HL-60/S4 treated with retinoic acid at 250 ng/mL for 4 days and 3 days (cell line): ENCODE results near the gene IGSF6.
"Not testable (repeated sequence)": the region's sequence is repeated elsewhere in the genome, so short reads cannot be mapped to it uniquely, and the experiment has no call there.

Source experiments
- in situ Hi-C: fragments of 300-500 bp; cut with MboI; formaldehyde crosslinking; loops from 2 replicates; pipeline ENCODE4 v1.7.0; 2022; ENCODE audit warnings: low sequenced_read_pairs

The IGSF6 gene

DNA sequence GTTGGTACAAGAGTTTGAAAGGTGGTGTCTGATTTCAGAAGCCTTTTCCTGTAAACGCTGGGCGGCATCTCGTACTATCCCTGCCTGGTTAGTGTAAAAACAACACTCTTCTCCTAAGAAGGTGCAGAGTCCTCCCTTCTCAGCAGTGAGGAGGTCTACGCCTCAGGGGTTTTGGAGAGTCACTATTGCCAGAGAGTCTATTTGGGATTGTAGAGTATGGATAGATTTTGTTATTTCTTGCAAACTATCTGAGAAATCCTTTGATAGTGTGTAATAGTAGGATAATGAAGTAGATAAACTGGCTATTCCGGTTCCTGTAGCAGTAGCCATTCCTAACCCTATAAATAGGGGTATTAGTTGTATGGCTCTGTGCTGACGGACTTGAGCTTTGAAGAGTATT is 21.5 kb downstream of the IGSF6 start:
- in situ Hi-C loops: not testable (repeated sequence)

DNA sequence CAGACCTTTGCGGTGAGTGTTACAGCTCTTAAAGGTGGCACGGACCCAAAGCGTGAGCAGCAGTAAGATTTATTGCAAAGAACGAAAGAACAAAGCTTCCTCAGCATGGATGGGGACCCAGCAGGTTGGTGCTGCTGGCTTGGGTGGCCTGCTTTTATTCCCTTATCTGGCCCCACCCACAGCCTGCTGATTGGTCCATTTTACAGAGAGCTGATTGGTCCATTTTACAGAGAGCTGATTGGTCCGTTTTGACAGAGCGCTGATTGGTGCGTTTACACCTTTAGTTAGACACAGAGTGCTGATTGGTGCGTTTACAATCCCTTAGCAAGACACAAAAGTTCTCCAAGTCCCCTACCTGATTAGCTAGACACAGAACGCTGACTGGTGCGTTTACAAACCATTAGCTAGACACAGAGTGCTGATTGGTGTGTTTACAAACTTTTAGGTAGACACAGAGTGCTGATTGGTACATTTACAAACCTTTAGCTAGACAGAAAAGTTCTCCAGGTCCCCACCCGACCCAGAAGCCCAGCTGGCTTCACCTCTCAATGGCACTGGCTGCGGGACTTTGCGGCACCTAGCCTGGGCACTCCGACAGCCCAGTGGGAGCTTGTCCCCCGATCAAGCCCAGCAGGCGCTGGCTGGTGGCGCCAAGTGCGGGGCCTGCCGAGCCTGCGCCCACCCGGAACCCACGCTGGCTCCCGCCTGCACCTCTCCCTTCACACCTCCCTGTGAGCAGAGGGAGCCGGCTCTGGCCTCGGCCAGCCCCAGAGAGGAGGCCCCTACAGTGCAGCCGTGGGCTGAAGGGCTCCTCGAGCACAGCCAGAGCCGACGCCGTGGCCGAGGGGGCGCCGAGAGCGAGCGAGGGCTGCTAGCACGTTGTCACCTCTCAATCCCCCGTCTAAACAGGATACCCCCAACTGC is 22.5 kb downstream of the IGSF6 start:
- in situ Hi-C loops: not testable (repeated sequence)

DNA sequence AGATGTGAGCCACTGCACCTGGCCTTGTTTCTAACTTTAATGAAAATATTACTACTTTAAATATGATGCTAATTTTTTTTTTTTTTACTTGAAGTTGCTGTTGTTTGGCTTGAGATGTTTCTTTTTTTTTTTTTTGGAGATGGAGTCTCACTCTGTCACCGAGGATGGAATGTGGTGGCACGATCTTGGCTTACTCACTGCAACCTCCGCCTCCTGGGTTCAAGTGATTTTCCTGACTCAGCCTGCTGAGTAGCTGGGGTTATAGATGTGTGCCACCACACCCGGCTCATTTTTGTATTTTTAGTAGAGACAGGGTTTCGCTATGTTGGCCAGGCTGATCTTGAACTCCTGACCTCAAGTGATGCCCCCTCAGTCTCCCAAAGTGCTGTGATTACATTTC is 23.6 kb downstream of the IGSF6 start:
- in situ Hi-C loops: no loop called here

DNA sequence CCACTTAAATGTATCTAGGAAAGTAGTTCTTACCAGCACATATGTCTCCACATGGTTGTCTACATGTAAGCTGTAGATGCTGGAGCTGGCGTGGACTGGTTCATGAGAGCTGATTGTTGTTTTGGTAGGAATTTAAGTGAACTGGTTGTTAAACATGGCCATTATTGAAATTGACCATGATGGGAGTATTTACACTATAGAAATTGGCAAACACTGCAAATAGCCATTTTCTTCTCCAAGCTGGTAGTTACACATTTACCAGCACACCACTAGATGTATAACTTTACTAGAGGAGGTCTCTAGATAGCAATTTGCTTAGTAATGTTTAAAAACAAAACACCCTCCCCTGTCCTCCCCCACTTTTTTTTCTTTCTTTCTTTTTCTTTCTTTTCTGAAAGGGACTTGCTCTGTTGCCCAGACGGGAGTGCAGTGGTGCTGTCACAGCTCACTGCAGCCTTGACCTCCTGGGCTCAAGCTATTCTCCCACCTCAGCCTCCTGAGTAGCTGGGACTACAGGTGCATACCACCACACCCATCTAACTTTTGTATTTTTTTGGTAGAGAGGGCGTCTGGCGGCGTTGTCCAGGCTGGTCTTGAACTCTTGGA is 24.2 kb downstream of the IGSF6 start:
- in situ Hi-C loops: no loop called here

DNA sequence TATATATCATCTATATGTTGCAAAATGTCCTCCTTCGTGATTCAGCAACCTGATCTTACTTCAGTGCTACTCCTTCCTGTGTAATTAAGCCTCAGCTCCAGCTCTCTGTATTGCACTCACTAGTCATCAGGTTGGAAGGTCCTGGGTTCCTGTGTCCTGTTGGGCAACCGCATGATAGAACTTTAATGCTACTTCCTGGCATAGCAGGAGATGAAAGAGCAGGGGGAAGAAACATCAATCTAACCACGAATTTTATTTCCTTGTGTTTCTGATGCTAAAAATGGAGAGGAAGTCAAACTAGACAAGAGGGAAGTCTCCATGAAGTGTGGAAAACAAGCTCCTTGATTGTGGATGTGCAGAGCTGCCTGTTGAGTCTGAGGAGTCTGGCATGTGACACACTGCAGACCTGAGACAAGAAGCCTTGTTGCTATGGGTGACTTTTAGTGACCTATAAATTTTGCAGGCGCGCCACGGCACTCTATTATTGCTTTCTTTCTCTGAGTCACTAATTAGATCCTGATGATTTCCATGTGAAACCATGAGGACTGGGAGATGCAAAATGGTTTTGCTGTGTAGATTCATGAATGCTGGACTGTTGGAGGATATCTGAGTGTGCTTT is 25.6 kb downstream of the IGSF6 start:
- in situ Hi-C loops: no loop called here

DNA sequence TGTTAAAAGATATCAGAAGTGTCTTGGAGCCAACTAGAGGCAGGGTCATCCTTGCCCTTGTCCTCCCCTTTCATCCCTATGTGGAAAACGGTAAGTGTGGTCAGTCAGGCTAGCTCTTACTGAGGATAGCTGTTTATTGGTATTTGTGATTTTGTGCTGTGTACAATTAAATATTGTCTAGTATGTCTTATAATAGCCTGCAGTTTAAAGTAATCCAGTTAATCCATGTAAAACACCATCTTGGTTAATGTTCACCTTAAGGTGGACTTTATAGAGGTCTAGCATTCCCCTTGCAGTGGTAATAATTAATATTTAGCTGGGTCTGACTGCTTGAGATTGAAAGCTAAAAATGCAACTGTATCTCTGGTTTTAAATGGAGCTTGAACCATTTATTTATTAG is 27.4 kb downstream of the IGSF6 start:
- in situ Hi-C loops: no loop called here

DNA sequence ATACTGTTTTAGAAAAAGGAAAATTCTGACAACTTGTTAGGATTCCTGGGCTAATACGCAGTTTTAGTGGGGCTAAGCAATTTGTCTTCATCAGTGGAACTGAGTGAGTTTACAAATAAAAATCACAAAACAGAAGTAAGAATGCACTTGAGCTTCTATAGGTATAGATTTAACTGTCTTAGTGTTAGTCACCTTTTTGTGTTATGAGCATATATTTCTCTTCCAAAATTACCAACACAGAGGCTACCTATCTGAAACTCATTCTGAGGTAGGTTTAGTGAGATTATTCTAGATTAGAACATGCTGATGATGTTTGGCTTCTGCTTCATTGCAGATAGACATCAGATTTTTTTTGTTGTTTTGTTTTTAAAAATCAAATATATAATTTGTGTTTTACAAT is 29.9 kb downstream of the IGSF6 start:
- in situ Hi-C loops: loop anchor here (25.0 kb wide), 1 partner anchor 315 kb away; no protein-coding TSS in a partner anchor

DNA sequence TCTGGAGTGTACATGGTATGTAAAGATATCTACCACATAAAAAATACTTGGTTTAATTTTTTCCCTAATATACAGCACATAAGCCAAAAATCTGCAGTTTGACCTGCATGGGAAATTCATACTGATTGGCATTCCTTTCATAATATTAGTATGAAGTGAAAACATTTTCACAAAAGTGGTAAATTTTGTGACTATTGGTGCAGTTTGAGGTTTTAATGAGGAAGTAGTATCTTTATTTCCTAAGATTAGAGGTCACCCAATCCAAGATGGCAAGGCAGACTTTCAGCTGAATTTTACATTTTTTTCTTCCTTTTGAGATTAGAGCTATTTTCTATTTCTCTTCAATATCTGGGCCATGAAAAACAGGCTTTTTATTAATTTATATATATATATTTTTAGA is 31.8 kb downstream of the IGSF6 start:
- in situ Hi-C loops: loop anchor here (25.0 kb wide), 1 partner anchor 317 kb away; no protein-coding TSS in a partner anchor

DNA sequence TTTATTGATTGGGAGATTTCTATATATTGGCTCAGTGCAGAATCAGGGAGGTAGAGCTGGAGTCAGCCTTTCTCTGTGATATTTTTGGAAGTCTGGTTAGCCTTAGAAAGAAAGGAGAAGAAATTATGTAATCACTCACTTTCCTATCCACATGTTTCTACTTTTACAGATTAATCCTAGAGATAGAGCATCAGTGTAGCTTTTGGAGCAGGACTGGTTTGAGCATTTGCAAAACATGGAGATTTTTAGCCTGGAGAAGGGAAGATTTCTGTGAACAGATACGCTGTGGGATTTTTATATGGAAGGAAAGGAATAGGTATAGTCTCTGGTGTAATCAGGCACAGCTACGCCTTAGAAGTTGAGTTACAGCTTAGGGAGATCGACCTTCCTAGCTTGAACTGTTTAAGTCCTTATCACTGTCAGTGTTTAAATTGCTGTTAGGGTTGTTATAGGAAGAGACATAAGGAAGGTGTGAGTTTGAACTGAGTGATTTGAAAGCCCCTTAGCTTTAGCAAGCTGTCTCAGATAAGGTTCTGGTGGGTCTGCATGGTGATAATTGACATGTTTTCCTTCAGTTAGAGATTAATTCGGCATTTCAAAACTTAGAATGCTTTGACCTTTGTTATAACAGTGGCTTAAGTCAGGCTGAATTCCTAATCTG is 32.5 kb downstream of the IGSF6 start:
- in situ Hi-C loops: loop anchor here (25.0 kb wide), 1 partner anchor 317 kb away; no protein-coding TSS in a partner anchor

DNA sequence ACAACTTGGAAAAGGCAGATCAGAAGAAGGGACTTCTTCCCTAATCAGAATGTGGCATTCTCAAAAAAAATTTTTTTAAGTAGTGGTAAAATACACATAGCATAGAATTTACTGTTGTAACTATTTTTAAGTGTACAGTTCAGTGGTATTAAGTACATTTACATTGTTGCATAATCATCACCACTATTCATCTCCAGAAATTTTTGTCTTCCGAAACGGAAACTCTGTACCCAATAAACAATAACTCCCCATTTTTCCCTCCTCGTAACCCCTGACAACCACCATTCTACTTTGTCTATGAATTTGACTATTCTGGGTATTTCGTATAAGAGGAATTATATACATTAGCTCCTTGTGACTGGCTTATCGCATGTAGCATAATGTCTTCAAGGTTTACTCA is 34.1 kb downstream of the IGSF6 start:
- in situ Hi-C loops: loop anchor here (25.0 kb wide), 1 partner anchor 319 kb away; no protein-coding TSS in a partner anchor

DNA sequence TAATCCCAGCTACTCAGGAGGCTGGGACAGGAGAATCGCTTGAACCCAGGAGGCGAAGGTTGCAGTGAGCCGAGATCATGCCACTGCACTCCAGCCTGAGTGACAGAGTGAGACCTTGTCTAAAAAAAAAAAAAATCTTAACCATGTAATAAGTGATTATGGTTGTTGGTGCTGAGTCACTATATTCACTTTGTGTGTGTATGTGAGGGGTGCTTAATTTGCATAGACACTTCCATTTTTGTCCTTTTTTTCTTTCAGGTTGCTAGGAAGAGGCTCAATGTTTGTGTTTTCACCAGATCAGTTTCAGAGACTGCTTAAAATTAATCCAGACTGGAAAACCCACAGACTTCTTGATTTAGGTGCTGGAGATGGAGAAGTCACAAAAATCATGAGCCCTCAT is 34.8 kb downstream of the IGSF6 start:
- in situ Hi-C loops: loop anchor here (25.0 kb wide), 1 partner anchor 320 kb away; no protein-coding TSS in a partner anchor

DNA sequence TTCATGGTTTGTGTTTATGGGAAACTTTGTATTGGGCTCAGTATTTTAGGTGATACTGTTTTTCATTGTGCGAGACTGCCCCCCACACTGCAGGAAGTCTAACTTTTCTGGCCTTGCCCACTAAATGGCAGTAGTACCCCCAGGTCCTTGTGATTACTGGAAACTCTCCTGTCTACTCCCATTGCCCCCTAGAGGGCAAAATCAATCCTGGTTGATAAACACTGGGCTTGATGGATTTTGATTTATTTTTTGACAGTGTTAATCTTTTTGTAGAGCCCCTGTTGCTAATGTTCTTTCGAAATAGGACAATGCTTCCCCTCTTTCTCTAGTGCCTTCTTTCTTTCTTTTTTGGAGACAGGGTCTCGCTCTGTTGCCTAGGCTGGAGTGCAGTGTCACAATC is 37.5 kb downstream of the IGSF6 start:
- in situ Hi-C loops: loop anchor here (25.0 kb wide), 1 partner anchor 322 kb away; no protein-coding TSS in a partner anchor

DNA sequence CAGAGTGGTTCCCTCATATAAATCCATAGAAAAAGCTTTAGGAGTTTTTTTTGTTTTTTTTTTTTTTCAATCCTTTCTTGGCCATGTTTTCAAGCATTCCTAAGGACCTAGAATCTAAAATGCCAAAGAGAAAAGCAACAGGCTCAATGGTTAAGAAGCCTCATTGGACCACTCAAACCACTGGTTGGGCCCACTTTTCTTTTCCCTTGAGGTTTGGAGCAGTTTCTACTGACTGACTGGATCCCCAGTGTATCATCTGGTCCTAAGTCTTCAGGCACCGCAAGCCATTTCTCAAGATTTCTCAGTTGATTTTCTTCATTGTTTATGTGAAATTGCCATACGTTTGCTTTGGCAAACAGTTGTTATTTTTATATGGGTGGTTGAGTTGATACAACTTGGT is 38.6 kb downstream of the IGSF6 start:
- in situ Hi-C loops: loop anchor here (25.0 kb wide), 1 partner anchor 324 kb away; no protein-coding TSS in a partner anchor

DNA sequence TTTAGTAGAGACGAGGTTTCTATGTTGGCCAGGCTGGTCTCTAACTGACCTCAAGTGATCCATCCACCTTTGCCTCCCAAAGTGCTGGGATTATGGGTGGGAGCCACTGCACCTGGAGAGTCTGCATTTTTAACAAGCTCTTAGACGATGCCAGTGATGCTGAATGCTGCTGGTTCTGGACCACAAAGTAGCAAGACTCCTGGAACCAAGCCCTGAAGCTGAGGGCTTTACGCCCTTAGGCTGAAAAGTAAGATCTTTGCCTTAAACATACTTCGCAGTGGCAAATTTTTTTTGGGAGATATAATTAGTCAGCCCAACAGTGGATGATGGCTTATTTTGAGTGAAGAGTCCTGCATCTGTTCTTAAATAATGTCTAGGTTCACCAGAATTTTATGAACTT is 39.0 kb downstream of the IGSF6 start:
- in situ Hi-C loops: loop anchor here (25.0 kb wide), 1 partner anchor 324 kb away; no protein-coding TSS in a partner anchor

DNA sequence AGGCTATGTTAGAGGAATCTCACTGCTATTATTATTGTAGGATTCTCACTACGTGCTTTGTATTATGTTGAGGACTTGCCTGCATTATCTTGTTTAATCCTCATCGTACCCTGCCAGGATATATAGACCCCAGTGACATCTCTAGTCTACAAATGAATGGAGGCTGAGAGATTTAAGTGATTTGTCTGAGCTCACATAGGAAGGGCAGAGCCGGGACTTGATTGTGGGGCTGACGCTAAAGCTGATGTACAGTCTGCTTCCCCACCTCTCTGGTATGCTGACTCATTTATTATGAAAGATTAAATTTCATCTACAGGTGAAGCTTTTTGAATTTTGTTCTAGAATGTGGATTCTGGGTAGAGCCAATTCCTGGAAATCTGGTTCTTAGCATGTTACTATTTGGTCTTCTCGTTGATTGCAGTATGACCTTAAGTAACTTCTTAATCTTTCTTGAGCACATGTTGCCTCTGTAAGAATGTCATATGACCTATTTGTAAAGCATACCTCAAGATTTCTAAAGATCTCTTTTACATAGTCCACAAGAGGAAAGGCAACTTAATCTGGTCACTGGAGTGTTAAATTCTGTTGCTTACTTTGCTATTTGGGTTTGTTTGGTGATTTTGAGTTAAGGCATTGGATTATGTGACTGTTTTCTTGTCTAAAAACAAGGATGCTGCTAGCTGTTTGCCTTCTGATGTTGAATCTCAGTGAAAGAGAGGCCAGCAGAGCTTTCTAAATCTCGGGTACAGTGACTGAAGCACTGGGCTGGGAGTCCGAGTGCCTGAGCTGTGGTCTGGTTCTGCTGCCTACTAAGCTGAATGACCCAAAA is 40.6 kb downstream of the IGSF6 start:
- in situ Hi-C loops: loop anchor here (25.0 kb wide), 1 partner anchor 326 kb away; no protein-coding TSS in a partner anchor

DNA sequence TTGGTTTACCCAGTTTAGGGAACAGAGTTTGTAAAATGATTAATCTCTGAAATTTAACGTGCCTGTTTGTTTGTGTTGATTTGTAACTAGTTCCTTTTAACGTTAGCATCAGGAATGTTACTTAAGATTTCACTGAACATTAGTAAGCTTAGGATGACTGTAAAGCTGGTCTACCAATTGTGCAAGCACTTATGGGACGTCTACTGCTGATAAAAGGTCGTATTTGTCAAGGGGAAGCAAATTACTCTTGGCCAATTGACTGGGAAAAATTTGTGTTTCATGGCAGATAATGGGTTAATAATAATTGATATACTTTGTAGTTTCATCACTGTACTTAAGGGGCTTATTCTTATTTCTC is 41.2 kb downstream of the IGSF6 start:
- in situ Hi-C loops: loop anchor here (25.0 kb wide), 1 partner anchor 326 kb away; no protein-coding TSS in a partner anchor

DNA sequence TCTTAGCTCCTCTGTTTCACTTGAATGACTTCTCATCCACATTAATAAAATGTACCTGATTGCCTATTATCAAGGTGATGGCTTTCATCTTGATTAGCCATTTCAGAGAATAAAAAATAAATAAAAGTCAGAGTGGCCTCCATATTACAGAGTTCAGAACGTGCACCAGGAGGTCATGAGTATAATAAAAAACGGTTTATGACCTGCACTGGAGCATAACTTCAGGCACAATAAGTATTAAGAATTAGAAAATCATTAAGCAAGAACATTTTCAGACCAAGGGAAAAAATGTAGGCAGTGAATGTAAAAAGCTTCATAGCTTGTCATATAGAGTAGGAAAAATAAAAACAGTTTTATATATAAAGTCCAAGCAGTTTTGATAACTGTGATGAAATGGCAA is 41.6 kb downstream of the IGSF6 start:
- in situ Hi-C loops: loop anchor here (25.0 kb wide), 1 partner anchor 327 kb away; no protein-coding TSS in a partner anchor

DNA sequence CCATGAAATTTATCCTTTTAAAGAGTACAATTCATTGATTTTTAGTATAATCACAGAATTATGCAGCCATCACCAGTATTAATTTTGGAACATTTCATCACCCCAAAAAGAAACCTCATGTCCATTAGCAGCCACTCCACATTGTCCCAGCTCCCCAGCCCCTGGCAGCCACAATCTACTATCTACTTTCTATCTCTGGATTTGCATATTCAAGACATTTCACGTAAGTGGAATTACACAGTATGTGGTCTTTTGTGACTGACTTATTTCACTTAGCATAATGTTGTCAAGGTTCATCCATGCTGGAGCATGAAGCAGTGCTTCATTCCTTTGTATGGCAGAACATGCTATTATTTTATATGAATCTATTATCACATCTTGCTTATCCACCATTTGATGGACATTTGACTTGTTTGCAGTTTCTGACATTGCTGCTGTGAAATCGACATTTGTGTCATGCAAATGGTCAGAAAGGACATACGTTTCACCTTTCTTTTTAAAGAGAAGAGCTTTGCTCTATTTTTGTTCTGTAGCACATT is 42.3 kb downstream of the IGSF6 start:
- in situ Hi-C loops: loop anchor here (25.0 kb wide), 1 partner anchor 327 kb away; no protein-coding TSS in a partner anchor

DNA sequence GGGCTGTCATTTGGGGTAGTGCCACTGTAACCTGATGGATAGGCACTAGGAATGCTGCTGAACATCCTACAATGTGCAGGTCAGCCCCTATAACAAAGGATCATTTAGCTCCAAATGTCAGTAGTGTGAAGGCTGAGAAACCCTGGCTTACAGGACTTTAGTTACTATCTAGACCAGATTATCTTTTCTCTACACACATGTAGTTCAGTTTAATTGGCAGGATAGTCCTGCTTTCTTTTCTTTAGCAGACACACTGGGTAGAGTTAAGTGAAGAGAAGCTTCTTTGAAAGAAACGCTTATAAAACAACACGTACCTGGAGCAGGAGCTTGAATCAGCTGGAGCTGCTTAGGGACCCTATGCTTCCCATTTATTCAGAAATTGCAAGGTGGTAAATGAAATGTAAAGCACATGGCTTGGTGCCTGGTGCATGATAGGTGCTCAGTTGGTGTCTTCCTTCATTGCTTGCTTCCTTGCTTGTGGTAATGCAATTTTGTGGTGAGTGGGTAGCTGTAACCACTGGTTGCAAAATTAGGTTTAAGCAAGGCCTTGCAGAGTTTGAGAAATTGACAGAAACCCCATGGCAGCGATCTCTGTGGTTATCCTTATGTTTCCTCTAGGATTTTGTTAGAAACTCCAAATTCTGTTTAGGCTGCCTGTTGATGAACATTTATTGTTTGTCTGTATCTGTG is 43.6 kb downstream of the IGSF6 start:
- in situ Hi-C loops: loop anchor here (25.0 kb wide), 1 partner anchor 329 kb away; no protein-coding TSS in a partner anchor
